Measurements from ENCODE around the gene CASP14. TPM values are rescaled to one million over a fixed set of nuclear protein-coding genes. Genes with fewer than 3 reads are reported as not detected.
"Not testable (repeated sequence)": the region's sequence is repeated elsewhere in the genome, so short reads cannot be mapped to it uniquely, and the experiment has no call there.

Gene CASP14
- total RNA-seq, 1 donor from 2014 or later = 34.6 TPM

DNA sequence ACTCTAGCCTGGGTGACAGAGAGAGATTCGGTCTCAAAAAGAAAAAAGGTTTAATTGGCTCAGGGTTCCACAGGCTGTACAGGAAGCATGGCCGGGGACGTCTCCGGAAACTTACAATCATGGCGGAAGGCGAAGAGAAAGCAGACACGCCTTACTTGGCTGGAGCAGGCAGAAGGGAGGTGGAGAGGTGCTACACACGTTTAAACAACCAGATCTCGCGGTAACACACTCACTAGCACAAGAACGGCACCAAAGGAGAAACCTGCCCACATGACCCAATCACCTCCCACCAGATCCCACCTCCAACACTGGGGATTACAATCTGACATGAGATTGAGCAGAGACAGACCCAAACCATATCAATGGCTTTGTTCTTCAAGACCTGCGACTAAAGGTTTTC lies 12.8 kb downstream of the CASP14 start:
- Histone ChIP-seq H3K9me3 (no peaks in the 10 kb centered on the region), H3K4me3 (no peak overlapping the region), H3K36me3 (no peaks in the 10 kb centered on the region), H3K27me3 (no peaks in the 10 kb centered on the region), H3K4me1 (no peaks in the 10 kb centered on the region), H3K27ac (no peak overlapping the region)
- TF ChIP-seq CTCF (IDR thresholded peaks at IDR 0.05) = no peak
- TF ChIP-seq POLR2AphosphoS5 (IDR thresholded peaks at IDR 0.05; ENCODE audit: insufficient read depth in 1 of 2, low read depth in 1 of 2) = no peak
- no peak for TF ChIP-seq POLR2A (IDR thresholded peaks at IDR 0.05)
- no peak for DNase-seq (ENCODE audit: extremely low spot score in 2 of 2)
- intact Hi-C loops (cut with DNase I) = no loop called here

DNA sequence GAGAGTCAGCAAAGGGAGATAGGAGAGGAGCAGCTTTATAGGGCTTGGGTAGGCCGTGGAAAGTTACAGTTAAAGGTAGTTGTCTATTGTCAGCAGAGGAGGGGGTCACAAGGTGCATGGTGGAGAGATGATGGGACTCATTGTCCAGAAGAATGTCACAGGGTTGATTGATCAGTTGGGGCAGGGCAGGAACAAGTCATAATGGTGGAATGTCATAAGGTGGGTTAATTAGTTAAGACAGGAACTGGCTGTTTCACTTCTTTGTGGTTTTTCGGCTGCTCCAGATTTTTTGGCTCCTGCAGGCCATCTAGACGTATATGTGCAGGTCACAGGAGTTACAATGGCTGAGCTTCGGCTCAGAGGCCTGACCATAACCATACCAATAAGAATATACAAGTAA lies 21.1 kb downstream of the CASP14 start:
- H3K4me1 ChIP-seq; H3K27ac ChIP-seq; H3K4me3 ChIP-seq; H3K9me3 ChIP-seq; DNase-seq (ENCODE audit: extremely low spot score in 2 of 2); intact Hi-C loops (cut with DNase I); H3K27me3 ChIP-seq; H3K36me3 ChIP-seq: not testable (repeated sequence)

DNA sequence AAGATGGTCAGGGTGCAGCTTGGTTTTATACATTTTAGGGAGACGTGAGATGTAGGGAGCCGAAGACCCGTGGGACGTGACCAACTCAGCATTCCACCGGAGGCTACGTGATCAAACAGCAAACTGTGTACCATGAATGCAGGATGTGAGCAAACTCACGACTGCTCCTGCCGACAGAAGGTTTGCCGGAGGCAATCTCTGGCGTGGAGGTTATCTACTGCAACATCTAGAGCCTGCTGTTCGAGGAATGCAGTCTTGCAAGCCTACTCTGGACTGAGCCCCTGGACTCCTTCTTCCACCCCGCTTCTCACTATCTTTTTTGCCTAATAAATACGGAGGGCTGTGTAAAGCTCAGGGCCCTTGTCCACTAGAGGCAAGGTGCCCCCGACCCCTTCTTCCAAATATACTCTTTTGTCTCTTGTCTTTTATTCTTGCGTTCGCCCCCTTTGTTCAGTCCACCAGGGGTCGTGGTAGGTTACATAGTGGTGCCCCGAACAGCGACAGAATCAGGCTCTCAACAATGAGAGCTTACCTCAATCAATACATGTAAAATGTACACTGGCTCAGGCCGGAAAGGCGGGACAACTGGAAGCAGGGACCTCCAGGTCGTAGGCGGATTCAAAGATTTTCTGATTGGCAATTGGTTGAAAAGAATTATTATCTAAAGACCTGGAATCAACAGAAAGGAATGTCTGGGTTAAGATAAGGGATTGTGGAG lies 23.8 kb downstream of the CASP14 start:
- H3K4me3 ChIP-seq = no peak overlapping the region
- H3K27ac ChIP-seq = no peak overlapping the region
- intact Hi-C loops (cut with DNase I) = no loop called here
- H3K4me1 ChIP-seq = no peaks in the 10 kb centered on the region
- H3K9me3 ChIP-seq = no peaks in the 10 kb centered on the region
- DNase-seq (ENCODE audit: extremely low spot score in 2 of 2) = no peak
- no peaks in the 10 kb centered on the region for H3K27me3 ChIP-seq
- H3K36me3 ChIP-seq = no peaks in the 10 kb centered on the region
- TF ChIP-seq POLR2A (IDR thresholded peaks at IDR 0.05) = no peak
- TF ChIP-seq CTCF (IDR thresholded peaks at IDR 0.05) = no peak
- no peak for TF ChIP-seq POLR2AphosphoS5 (IDR thresholded peaks at IDR 0.05; ENCODE audit: insufficient read depth in 1 of 2, low read depth in 1 of 2)

- no peaks in the 10 kb centered on the region for H3K4me1 ChIP-seq
- H3K27ac ChIP-seq = no peak overlapping the region
- no peak overlapping the region for H3K4me3 ChIP-seq
- DNase-seq (ENCODE audit: extremely low spot score in 2 of 2) = no peak
- intact Hi-C loops (cut with DNase I) = no loop called here
- TF ChIP-seq POLR2A (IDR thresholded peaks at IDR 0.05) (no peak), CTCF (IDR thresholded peaks at IDR 0.05) (no peak), POLR2AphosphoS5 (IDR thresholded peaks at IDR 0.05; ENCODE audit: insufficient read depth in 1 of 2, low read depth in 1 of 2) (no peak)
- H3K27me3 ChIP-seq = no peaks in the 10 kb centered on the region
- H3K36me3 ChIP-seq = no peaks in the 10 kb centered on the region
- H3K9me3 ChIP-seq = no peaks in the 10 kb centered on the region
Measured at GRCh38 chr19:15074371-15074770, 25.1 kb downstream of the CASP14 start.

- Histone ChIP-seq H3K27me3 (no peaks in the 10 kb centered on the region), H3K36me3 (no peaks in the 10 kb centered on the region), H3K4me3 (no peak overlapping the region), H3K9me3 (no peaks in the 10 kb centered on the region), H3K4me1 (no peaks in the 10 kb centered on the region), H3K27ac (no peak overlapping the region)
- TF ChIP-seq POLR2A (IDR thresholded peaks at IDR 0.05) = no peak
- TF ChIP-seq CTCF (IDR thresholded peaks at IDR 0.05) = no peak
- no peak for TF ChIP-seq POLR2AphosphoS5 (IDR thresholded peaks at IDR 0.05; ENCODE audit: insufficient read depth in 1 of 2, low read depth in 1 of 2)
- DNase-seq (ENCODE audit: extremely low spot score in 2 of 2) = no peak
- intact Hi-C loops (cut with DNase I) = no loop called here
Measured at GRCh38 chr19:15075806-15076205, 26.5 kb downstream of the CASP14 start.

DNA sequence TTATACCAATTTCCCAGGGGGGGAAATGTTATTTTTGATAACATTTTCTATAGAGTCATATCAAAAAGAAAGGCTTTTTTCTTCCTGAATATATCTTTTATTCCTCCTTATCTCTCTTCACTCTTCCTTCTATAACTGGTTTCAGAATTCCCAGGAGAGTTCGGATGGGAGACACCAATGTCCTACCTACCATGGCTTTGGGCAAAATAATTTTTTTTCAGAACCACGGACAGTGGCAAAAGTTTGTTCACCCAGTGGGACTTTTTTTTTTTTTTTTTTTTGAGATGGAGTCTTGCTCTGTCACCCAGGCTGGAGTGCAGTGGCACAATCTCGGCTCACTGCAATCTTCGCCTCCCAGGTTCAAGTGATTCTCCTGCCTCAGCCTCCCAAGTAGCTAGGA lies 30.7 kb downstream of the CASP14 start:
- H3K9me3 ChIP-seq = not testable (repeated sequence)

More for the DNA sequence above, 30.7 kb downstream of the CASP14 start:
- H3K27ac ChIP-seq; H3K4me3 ChIP-seq; H3K27me3 ChIP-seq; intact Hi-C loops (cut with DNase I); DNase-seq (ENCODE audit: extremely low spot score in 2 of 2); H3K36me3 ChIP-seq; H3K4me1 ChIP-seq: not testable (repeated sequence)

Data from vagina (tissue), 2 donors.